Activated CD8-positive, alpha-beta memory T cell treated with anti-CD3 and anti-CD28 coated beads for 48 hours (primary cell): ENCODE data around the gene CDHR3.
"Not testable (repeated sequence)": the region's sequence is repeated elsewhere in the genome, so short reads cannot be mapped to it uniquely, and the experiment has no call there.

ENCODE experiments used
- DNase-seq, 3 experiments: peaks; one replicate each; pipeline ENCODE4 v3.0.0-alpha.2; 2020; ENCODE audit warnings: low read depth in 2 of 3, low spot score in 2 of 3

Gene CDHR3

GRCh38 chr7:105963038-105963667 is at the start of gene CDHR3:
Gene CDHR3, plus strand, starts transcription at chr7:105963264. Its CDS starts 55 bp downstream, at chr7:105963319.
- no peak for DNase-seq

GRCh38 chr7:105913947-105914346 is 49.1 kb upstream of the CDHR3 start:
- no peak for DNase-seq

GRCh38 chr7:105916603-105917002 is 46.5 kb upstream of the CDHR3 start:
- no peak for DNase-seq

- DNase-seq, result no peak
Measured at GRCh38 chr7:105917659-105918058, 45.4 kb upstream of the CDHR3 start.

GRCh38 chr7:105920766-105921165 is 42.3 kb upstream of the CDHR3 start:
- DNase-seq, result no peak

GRCh38 chr7:105924945-105925344 is 38.1 kb upstream of the CDHR3 start:
- no peak for DNase-seq

GRCh38 chr7:105926131-105926530 is 36.9 kb upstream of the CDHR3 start:
- no peak for DNase-seq

GRCh38 chr7:105931179-105931578 is 31.9 kb upstream of the CDHR3 start:
- no peak for DNase-seq

GRCh38 chr7:105932835-105933477 is 30.1 kb upstream of the CDHR3 start:
- DNase-seq, result no peak

GRCh38 chr7:105934572-105935185 is 28.4 kb upstream of the CDHR3 start:
- DNase-seq, result no peak

- DNase-seq, result no peak
Measured at GRCh38 chr7:105935250-105935649, 27.8 kb upstream of the CDHR3 start.

GRCh38 chr7:105937411-105937810 is 25.7 kb upstream of the CDHR3 start:
- no peak for DNase-seq

- no peak for DNase-seq
Measured at GRCh38 chr7:105940109-105940508, 23.0 kb upstream of the CDHR3 start.

- DNase-seq, result no peak
Measured at GRCh38 chr7:105941596-105941995, 21.5 kb upstream of the CDHR3 start.

GRCh38 chr7:105943486-105943885 is 19.6 kb upstream of the CDHR3 start:
- no peak for DNase-seq

GRCh38 chr7:105945848-105946247 is 17.2 kb upstream of the CDHR3 start:
- DNase-seq, result no peak

GRCh38 chr7:105951597-105951996 is 11.5 kb upstream of the CDHR3 start:
- no peak for DNase-seq

GRCh38 chr7:105952917-105953595 is 10.0 kb upstream of the CDHR3 start:
- DNase-seq, result no peak

GRCh38 chr7:105954711-105955110 is 8.4 kb upstream of the CDHR3 start:
- DNase-seq, result no peak

- DNase-seq, result not testable (repeated sequence)
Measured at GRCh38 chr7:105955651-105956466, 7.2 kb upstream of the CDHR3 start.

- DNase-seq, result no peak
Measured at GRCh38 chr7:105958012-105958411, 5.1 kb upstream of the CDHR3 start.
